Measurements from ENCODE around the gene CCL22.

DNA sequence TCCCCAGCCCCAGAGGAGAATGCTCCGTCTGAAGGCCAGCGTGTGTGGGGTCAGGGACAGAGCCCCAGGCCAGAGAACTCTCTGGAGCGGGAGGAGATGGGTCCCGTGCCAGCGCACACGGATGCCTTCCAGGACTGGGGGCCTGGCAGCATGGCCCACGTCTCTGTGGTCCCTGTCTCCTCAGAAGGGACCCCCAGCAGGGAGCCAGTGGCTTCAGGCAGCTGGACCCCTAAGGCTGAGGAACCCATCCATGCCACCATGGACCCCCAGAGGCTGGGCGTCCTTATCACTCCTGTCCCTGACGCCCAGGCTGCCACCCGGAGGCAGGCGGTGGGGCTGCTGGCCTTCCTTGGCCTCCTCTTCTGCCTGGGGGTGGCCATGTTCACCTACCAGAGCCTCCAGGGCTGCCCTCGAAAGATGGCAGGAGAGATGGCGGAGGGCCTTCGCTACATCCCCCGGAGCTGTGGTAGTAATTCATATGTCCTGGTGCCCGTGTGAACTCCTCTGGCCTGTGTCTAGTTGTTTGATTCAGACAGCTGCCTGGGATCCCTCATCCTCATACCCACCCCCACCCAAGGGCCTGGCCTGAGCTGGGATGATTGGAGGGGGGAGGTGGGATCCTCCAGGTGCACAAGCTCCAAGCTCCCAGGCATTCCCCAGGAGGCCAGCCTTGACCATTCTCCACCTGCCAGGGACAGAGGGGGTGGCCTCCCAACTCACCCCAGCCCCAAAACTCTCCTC lies 24.1 kb downstream of the CCL22 start:
- TF ChIP-seq ZNF274 (IDR thresholded peaks at IDR 0.05; ENCODE audit: low read depth, low read length) = no peak
- TF ChIP-seq CTCF (IDR thresholded peaks at IDR 0.05 in 2 of 3, conservative IDR thresholded peaks at IDR 0.05 in 1 of 3; ENCODE audit: borderline replicate concordance in 1 of 3, insufficient read depth in 1 of 3, low read depth in 2 of 3, low read length in 2 of 3) = peak; percentile 9 to 21 (median 21); a peak in 2 of 6 replicates
- no peak for TF ChIP-seq POLR2AphosphoS5 (IDR thresholded peaks at IDR 0.05; ENCODE audit: low read depth, low read length)
- TF ChIP-seq POLR2A (IDR thresholded peaks at IDR 0.05; ENCODE audit: borderline replicate concordance, extremely low read depth, insufficient read depth, insufficient read length) = no peak
- TF ChIP-seq EZH2 (IDR thresholded peaks at IDR 0.05) = no peak
- TF ChIP-seq EZH2phosphoT487 (IDR thresholded peaks at IDR 0.05; ENCODE audit: borderline replicate concordance) = no peak
- no peak for TF ChIP-seq EGR1 (IDR thresholded peaks at IDR 0.05; ENCODE audit: low read depth)
- TF ChIP-seq, protein P1, sequence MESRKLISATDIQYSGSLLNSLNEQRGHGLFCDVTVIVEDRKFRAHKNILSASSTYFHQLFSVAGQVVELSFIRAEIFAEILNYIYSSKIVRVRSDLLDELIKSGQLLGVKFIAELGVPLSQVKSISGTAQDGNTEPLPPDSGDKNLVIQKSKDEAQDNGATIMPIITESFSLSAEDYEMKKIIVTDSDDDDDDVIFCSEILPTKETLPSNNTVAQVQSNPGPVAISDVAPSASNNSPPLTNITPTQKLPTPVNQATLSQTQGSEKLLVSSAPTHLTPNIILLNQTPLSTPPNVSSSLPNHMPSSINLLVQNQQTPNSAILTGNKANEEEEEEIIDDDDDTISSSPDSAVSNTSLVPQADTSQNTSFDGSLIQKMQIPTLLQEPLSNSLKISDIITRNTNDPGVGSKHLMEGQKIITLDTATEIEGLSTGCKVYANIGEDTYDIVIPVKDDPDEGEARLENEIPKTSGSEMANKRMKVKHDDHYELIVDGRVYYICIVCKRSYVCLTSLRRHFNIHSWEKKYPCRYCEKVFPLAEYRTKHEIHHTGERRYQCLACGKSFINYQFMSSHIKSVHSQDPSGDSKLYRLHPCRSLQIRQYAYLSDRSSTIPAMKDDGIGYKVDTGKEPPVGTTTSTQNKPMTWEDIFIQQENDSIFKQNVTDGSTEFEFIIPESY (IDR thresholded peaks at IDR 0.05; ENCODE audit: extremely low read depth, insufficient replicate concordance, low read length) = no peak
